Body of pancreas (tissue), 4 donors: ENCODE measurements around the gene NEGR1. TPM values are rescaled to one million over a fixed set of nuclear protein-coding genes. Genes with fewer than 3 reads are reported as not detected.

Source experiments
- ATAC-seq: fragments of 150-250 bp; one replicate; pipeline ENCODE4 v1.9.1; 2016
- DNase-seq, 4 donors: peaks; one replicate each; pipeline ENCODE4 v3.0.0-alpha.2; 2019
- H3K27ac ChIP-seq, 4 donors: fragments of 200-600 bp; sonication (generic); 1 replicate in 3 of 4; 2 replicates in 1 of 4; pipeline versions ENCODE4 v1.5.1 to v1.6.1; 2016 to 2019; ENCODE audit warnings: mild to moderate bottlenecking in 1 of 4, mixed read lengths in 1 of 4, moderate library complexity in 1 of 4
- H3K27me3 ChIP-seq, 2 donors: fragments of 200-600 bp; sonication (generic); one replicate each; pipeline ENCODE4 v1.6.0; 2016; ENCODE audit warnings: mild to moderate bottlenecking in 1 of 2
- H3K36me3 ChIP-seq, 2 donors: fragments of 200-600 bp; sonication (generic); replicated peaks in 1 of 2; 2 replicates each; pipeline ENCODE4 v1.5.1; 2016; ENCODE audit warnings: low read depth in 2 of 2; ENCODE audit not compliant: insufficient read depth in 1 of 2
- H3K4me1 ChIP-seq: fragments of 200-600 bp; sonication (generic); one replicate; pipeline ENCODE4 v1.6.0; 2016
- H3K4me3 ChIP-seq, 2 donors: fragments of 200-600 bp; sonication (generic); 1 replicate in 1 of 2; 2 replicates in 1 of 2; pipeline ENCODE4 v1.5.1; 2016 to 2019
- H3K9me3 ChIP-seq, 3 donors: fragments of 200-600 bp; sonication (generic); 1 replicate in 2 of 3; 2 replicates in 1 of 3; pipeline ENCODE4 v1.5.1; 2016
- CTCF ChIP-seq, 7 experiments: fragments of 450-650 bp in 4 of 7; fragments of 200-600 bp in 3 of 7; sonication (generic) in 3 of 7; IDR thresholded peaks; one replicate each; pipeline ENCODE4 v1.5.1; 2016 to 2019; ENCODE audit warnings: antibody characterized with exemption in 7 of 7
- POLR2A ChIP-seq, 3 donors: fragments of 450-650 bp; IDR thresholded peaks; one replicate each; pipeline ENCODE4 v1.6.1; 2016; ENCODE audit warnings: antibody characterized with exemption in 3 of 3, mild to moderate bottlenecking in 2 of 3
- whole genome bisulfite sequencing, 2 donors: methylation state at CpG; one replicate each; pipeline ENCODE4 v1.1.5; 2017; 5-methylcytosine and 5-hydroxymethylcytosine counted together
- intact Hi-C: fragments of 100-400 bp; cut with DNase I; formaldehyde crosslinking; loops from one replicate; pipeline ENCODE4 v1.15.1; 2023
- small RNA-seq: library from RNA; depleted of rRNA; stranded (forward); fragments of <200 nt; gene quantifications from one replicate; pipeline ENCODE3, GENCODE V24; 2016
- total RNA-seq, 2 donors: library from RNA; depleted of rRNA; stranded (reverse); fragments of >200 nt; gene quantifications; one replicate each; pipeline ENCODE4 v1.1.0, GENCODE V29; 2016

NEGR1 gene
- total RNA-seq, 2 donors from 2014 or later = 6.3 to 9.6 TPM

- no peaks in the 10 kb centered on the region for H3K4me1 ChIP-seq
- WGBS, 2 donors = 54 to 59% methylated on average over 2 of the region's 2 CpGs
- intact Hi-C loops = no loop called here
- no peak for DNase-seq
- no peak for TF ChIP-seq POLR2A (IDR thresholded peaks at IDR 0.05)
- TF ChIP-seq CTCF (IDR thresholded peaks at IDR 0.05) = no peak
- H3K36me3 ChIP-seq = no peaks in the 10 kb centered on the region
- no peaks in the 10 kb centered on the region for H3K27me3 ChIP-seq
- no peak for ATAC-seq
- no peak overlapping the region for H3K27ac ChIP-seq
- H3K4me3 ChIP-seq = no peak overlapping the region
- H3K9me3 ChIP-seq = no peaks in the 10 kb centered on the region
Observed at GRCh38 chr1:71350805-71351204, 931.5 kb downstream of the NEGR1 start.

GRCh38 chr1:71350330-71350729, 932.0 kb downstream of the NEGR1 start:
- no peaks in the 10 kb centered on the region for H3K27me3 ChIP-seq
- no peak overlapping the region for H3K4me3 ChIP-seq
- no peak for DNase-seq
- intact Hi-C loops = no loop called here
- H3K36me3 ChIP-seq = no peaks in the 10 kb centered on the region
- WGBS, 2 donors = 68 to 70% methylated on average over 1 of the region's 1 CpG
- H3K27ac ChIP-seq = no peak overlapping the region
- H3K4me1 ChIP-seq = no peaks in the 10 kb centered on the region
- TF ChIP-seq POLR2A (IDR thresholded peaks at IDR 0.05) (no peak), CTCF (IDR thresholded peaks at IDR 0.05) (no peak)
- no peak for ATAC-seq
- no peaks in the 10 kb centered on the region for H3K9me3 ChIP-seq

Small RNAs within 50 kb of the gene (small RNA-seq; reads per million reads assigned to genes)
- gene AL358453.1 (not detected), gene AL359821.1 (not detected)
